Tibial nerve (tissue), 4 donors: ENCODE data around the gene PRRG2.

Experiments
- CTCF ChIP-seq, 5 experiments: fragments of 200-600 bp in 3 of 5; fragments of 450-650 bp in 2 of 5; sonication (generic) in 3 of 5; IDR thresholded peaks; one replicate each; pipeline ENCODE4 v1.5.1; 2016 to 2019; ENCODE audit warnings: antibody characterized with exemption in 5 of 5, mild to moderate bottlenecking in 3 of 5, moderate library complexity in 2 of 5
- EP300 ChIP-seq, 2 donors: sonication (generic); formaldehyde crosslinking; IDR thresholded peaks; one replicate each; pipeline ENCODE4 v1.6.1; 2017; ENCODE audit warnings: antibody characterized with exemption in 2 of 2, mild to moderate bottlenecking in 1 of 2
- POLR2A ChIP-seq, 2 donors: fragments of 450-650 bp; IDR thresholded peaks; one replicate each; pipeline ENCODE4 v1.6.1; 2017; ENCODE audit warnings: antibody characterized with exemption in 2 of 2, mild to moderate bottlenecking in 2 of 2, moderate library complexity in 2 of 2

- TF ChIP-seq CTCF (IDR thresholded peaks at IDR 0.05) (no peak), EP300 (IDR thresholded peaks at IDR 0.05) (no peak), POLR2A (IDR thresholded peaks at IDR 0.05) (no peak)
These were observed 6.1 kb downstream of the PRRG2 start for GRCh38 chr19:49587227-49587626.
